ENCODE results near the gene SLC28A3.

Gene SLC28A3

GRCh38 chr9:84230355-84231145, 110.0 kb downstream of the SLC28A3 start:
- no peak for DNase-seq

- no peak for DNase-seq
Observed at GRCh38 chr9:84229191-84229590, 111.4 kb downstream of the SLC28A3 start.

GRCh38 chr9:84228130-84228720, 112.3 kb downstream of the SLC28A3 start:
- no peak for DNase-seq

- DNase-seq: no peak
Observed at GRCh38 chr9:84226126-84226525, 114.4 kb downstream of the SLC28A3 start.
